22Rv1 (cell line): Measurements from ENCODE around the gene MAP3K9.

Source experiments
- H3K27ac ChIP-seq: fragments of 450-650 bp; 2 replicates; pipeline ENCODE4 v1.5.1; 2017
- CTCF ChIP-seq: fragments of 450-650 bp; IDR thresholded peaks from 2 replicates; pipeline ENCODE4 v1.5.1; 2017; ENCODE audit warnings: mild to moderate bottlenecking
- ZFX ChIP-seq: fragments of 450-650 bp; IDR thresholded peaks from 2 replicates; pipeline ENCODE4 v1.6.1; 2017; ENCODE audit warnings: antibody characterized with exemption, borderline replicate concordance

Gene MAP3K9

DNA sequence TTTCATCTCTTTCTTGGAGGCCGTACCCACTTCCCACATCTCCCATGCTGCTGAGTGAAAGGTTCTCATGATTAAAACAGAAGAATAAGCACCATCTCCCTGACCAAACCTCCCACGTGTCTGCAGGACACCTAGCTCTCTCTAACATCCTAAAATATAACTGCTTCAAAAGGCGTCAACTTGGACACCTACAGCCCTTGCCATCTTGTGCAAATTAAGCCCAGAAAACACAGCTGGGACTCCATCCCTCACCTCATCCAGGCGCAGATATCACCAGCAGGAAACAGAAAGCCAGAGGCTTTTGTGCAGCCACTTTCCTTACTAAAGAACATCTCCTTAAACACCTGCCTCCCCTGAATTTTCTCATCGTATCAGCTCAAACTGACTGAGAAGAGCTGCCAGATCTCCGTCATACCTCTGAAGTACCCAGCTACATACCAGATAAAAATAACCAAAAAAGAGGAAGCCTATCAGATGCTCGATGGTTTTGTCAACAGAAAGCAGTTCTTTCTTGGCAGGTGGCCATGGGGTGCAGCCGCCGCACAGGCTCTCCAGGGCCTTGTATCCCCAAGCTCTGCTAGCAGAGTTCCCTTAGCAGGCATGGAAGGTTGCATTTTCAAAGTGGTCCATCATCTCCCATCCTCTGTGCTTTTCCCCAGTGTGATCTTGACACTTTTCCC lies 28.8 kb downstream of the MAP3K9 start:
- H3K27ac ChIP-seq, result no peak overlapping the region
- no peak for TF ChIP-seq CTCF
- no peak for TF ChIP-seq ZFX

DNA sequence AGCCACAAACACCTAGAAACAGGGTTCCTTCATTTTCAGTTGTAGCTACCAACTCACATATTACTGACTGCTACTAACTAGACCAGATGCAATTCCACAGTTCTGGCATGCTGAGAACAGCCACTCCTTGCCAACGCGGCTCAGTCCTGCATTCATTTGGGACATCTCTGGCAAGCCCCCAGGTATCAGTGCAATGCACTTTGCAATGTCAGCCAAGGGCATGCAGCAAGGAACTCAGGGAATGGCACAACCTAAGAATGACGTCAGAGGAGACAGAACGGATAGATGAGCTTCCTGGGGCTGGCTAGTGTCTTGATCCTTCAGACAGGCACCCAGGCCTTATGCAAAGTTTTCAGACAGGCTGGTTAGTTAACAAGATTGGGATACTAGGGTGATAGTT lies 29.6 kb downstream of the MAP3K9 start:
- no peak overlapping the region for H3K27ac ChIP-seq
- no peak for TF ChIP-seq ZFX
- TF ChIP-seq CTCF, result no peak

GRCh38 chr14:70776197-70776596 lies 33.1 kb downstream of the MAP3K9 start:
- no peak overlapping the region for H3K27ac ChIP-seq
- no peak for TF ChIP-seq CTCF
- no peak for TF ChIP-seq ZFX

- TF ChIP-seq ZFX (no peak), CTCF (no peak)
These were observed 36.0 kb downstream of the MAP3K9 start for GRCh38 chr14:70773182-70773862.

DNA sequence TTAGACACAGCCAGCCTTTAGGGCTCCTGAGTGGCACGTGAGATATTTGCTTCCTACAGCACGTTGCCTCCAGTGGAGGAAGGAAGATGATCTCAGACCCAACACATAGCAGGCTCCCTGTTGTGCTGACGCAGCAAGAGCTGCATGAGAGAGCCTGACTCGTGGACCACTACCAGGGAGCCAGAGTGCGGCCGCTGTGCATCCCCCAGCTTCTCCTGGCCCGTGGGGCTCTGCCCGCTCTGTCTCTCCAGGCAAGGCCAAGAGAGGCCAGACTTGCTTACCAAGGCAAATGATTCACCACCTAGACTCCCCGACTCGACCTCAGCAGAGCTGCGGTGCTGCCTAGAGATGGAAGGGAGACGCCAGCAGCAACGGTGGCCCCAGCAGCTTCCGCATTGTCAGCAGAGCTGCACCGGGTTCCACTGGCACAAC lies 37.5 kb downstream of the MAP3K9 start:
- H3K27ac ChIP-seq, result no peak overlapping the region
- TF ChIP-seq ZFX (no peak), CTCF (no peak)

More at GRCh38 chr14:70773182-70773862, 36.0 kb downstream of the MAP3K9 start:
- H3K27ac ChIP-seq, result no peak overlapping the region

DNA sequence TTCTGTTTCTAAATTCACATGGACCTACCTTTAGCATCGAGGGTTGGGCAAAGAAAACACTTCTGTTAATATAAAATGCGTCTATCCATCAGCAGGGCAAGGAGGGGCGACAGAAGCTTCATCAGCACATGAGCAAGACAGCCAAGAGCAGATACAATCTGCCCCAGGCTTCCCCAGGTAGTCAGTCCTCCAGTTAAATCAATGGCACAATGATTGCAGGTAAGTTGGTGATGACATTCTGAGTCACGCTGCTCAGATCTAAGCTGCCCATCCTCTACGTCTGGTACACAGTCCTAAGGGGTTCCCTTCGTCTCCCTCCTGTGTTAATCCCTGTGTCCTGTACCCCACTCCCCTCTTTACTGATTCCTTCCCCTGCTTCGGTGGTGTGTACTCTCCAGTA lies 38.8 kb downstream of the MAP3K9 start:
- no peak overlapping the region for H3K27ac ChIP-seq
- TF ChIP-seq ZFX (no peak), CTCF (no peak)

- H3K27ac ChIP-seq, result no peak overlapping the region
- no peak for TF ChIP-seq CTCF
- TF ChIP-seq ZFX, result no peak
These were observed 49.9 kb downstream of the MAP3K9 start for GRCh38 chr14:70759398-70759797.
